SK-N-SH (cell line): ENCODE measurements around the gene CA10. TPM values are rescaled to one million over a fixed set of nuclear protein-coding genes. Genes with fewer than 3 reads are reported as not detected.

Source experiments
- CTCF ChIA-PET: fragments of 300-600, 350-600 bp; formaldehyde crosslinking; extraction: SDS; loops from one replicate; lab custom pipeline; 2021; lab: Yijun Ruan, JAX
- POLR2A ChIA-PET: fragments of 350-600 bp; sonication (Branson Sonifier 250); formaldehyde crosslinking; extraction: SDS; loops from one replicate; lab custom pipeline; 2020; ENCODE audit warnings: antibody characterized with exemption, inconsistent platforms; lab: Yijun Ruan, JAX
- DNase-seq: peaks from one replicate; pipeline ENCODE4 v3.0.0; 2012
- H2AFZ ChIP-seq: fragments of 200-600 bp; sonication (generic); 2 replicates; pipeline ENCODE4 v1.8.1; 2016; ENCODE audit warnings: antibody characterized with exemption, mild to moderate bottlenecking, low read depth
- H3F3A ChIP-seq: fragments of 200-600 bp; sonication (generic); replicated peaks from 2 replicates; pipeline ENCODE3; 2016; ENCODE audit warnings: antibody characterized with exemption, mild to moderate bottlenecking; ENCODE audit not compliant: insufficient read depth
- H3K27ac ChIP-seq, 2 experiments: fragments of 200-500 bp in 1 of 2; fragments of 200-600 bp in 1 of 2; sonication (Bioruptor generic) in 1 of 2; sonication (generic), shearing (Covaris generic) in 1 of 2; 2 replicates each; pipeline versions ENCODE4 v1.5.1 to v1.6.1; 2014 to 2016; ENCODE audit warnings: low read depth in 2 of 2, inconsistent platforms in 1 of 2, low read length in 1 of 2, mild to moderate bottlenecking in 1 of 2, mixed read lengths in 1 of 2
- H3K27me3 ChIP-seq: fragments of 200-600 bp; sonication (generic), shearing (Covaris generic); 2 replicates; pipeline ENCODE4 v1.6.1; 2016; ENCODE audit warnings: mixed run types; ENCODE audit not compliant: insufficient read depth
- H3K36me3 ChIP-seq, 2 experiments: fragments of 200-500 bp in 1 of 2; fragments of 200-600 bp in 1 of 2; sonication (Bioruptor generic) in 1 of 2; sonication (generic) in 1 of 2; replicated peaks in 1 of 2; 2 replicates each; pipeline versions ENCODE3 to v1.5.1; 2014 to 2016; ENCODE audit warnings: low read length in 1 of 2, mild to moderate bottlenecking in 1 of 2; ENCODE audit not compliant: insufficient read depth in 2 of 2, control insufficient read depth in 1 of 2
- H3K4me1 ChIP-seq, 2 experiments: fragments of 200-500 bp in 1 of 2; fragments of 200-600 bp in 1 of 2; sonication (Bioruptor generic) in 1 of 2; sonication (generic), shearing (Covaris generic) in 1 of 2; 2 replicates each; pipeline versions ENCODE4 v1.5.1 to v1.6.1; 2014 to 2016; ENCODE audit warnings: low read depth in 1 of 2, low read length in 1 of 2, mixed run types in 1 of 2; ENCODE audit not compliant: insufficient read depth in 2 of 2, control insufficient read depth in 1 of 2
- H3K4me2 ChIP-seq: fragments of 200-600 bp; sonication (generic), shearing (Covaris generic); 2 replicates; pipeline ENCODE4 v1.6.1; 2017; ENCODE audit warnings: mixed run types
- H3K4me3 ChIP-seq, 2 experiments: fragments of 200-500 bp in 1 of 2; fragments of 200-600 bp in 1 of 2; sonication (Bioruptor generic) in 1 of 2; sonication (generic), shearing (Covaris generic) in 1 of 2; 2 replicates each; pipeline versions ENCODE4 v1.5.1 to v1.8.1; 2014 to 2016; ENCODE audit warnings: low read depth in 2 of 2, inconsistent platforms in 1 of 2, low read length in 1 of 2, mild to moderate bottlenecking in 1 of 2, mixed read lengths in 1 of 2, moderate library complexity in 1 of 2
- H3K79me2 ChIP-seq: fragments of 200-600 bp; sonication (generic); 2 replicates; pipeline ENCODE4 v1.8.1; 2017; ENCODE audit warnings: mild to moderate bottlenecking; ENCODE audit not compliant: insufficient read depth
- H3K9ac ChIP-seq: fragments of 200-600 bp; sonication (generic); 2 replicates; pipeline ENCODE4 v1.6.1; 2017; ENCODE audit warnings: mixed run types
- H3K9me2 ChIP-seq: fragments of 200-600 bp; sonication (generic); 2 replicates; pipeline ENCODE4 v1.6.1; 2017; ENCODE audit warnings: mixed run types
- H3K9me3 ChIP-seq: fragments of 200-600 bp; sonication (generic); 2 replicates; pipeline ENCODE4 v1.6.1; 2017; ENCODE audit warnings: mixed run types, mild to moderate bottlenecking, moderate library complexity
- H4K20me1 ChIP-seq: fragments of 200-600 bp; sonication (generic); 2 replicates; pipeline ENCODE4 v1.6.1; 2017; ENCODE audit warnings: mild to moderate bottlenecking, mixed run types; ENCODE audit not compliant: insufficient read depth
- ELF1 ChIP-seq: IDR thresholded peaks from 2 replicates; pipeline ENCODE4 v1.4.0; 2012
- EP300 ChIP-seq, 2 experiments: IDR thresholded peaks; 2 replicates each; pipeline versions ENCODE4 v1.4.0 to v1.6.1; 2012; ENCODE audit warnings: borderline replicate concordance in 1 of 2, low read depth in 1 of 2, low read length in 1 of 2
- EZH2phosphoT487 ChIP-seq: fragments of 200-600 bp; sonication (generic); IDR thresholded peaks from 2 replicates; pipeline ENCODE4 v1.6.1; 2017; ENCODE audit warnings: low read depth, mixed run types, mild to moderate bottlenecking, antibody characterized with exemption, moderate library complexity, borderline replicate concordance
- FOSL2 ChIP-seq: IDR thresholded peaks from 2 replicates; pipeline ENCODE4 v1.4.0; 2012; ENCODE audit warnings: low read depth, mild to moderate bottlenecking, moderate library complexity, borderline replicate concordance
- FOXJ3 ChIP-seq: sonication (generic); formaldehyde crosslinking; IDR thresholded peaks from 2 replicates; pipeline ENCODE4 v1.5.1; 2020; ENCODE audit warnings: mild to moderate bottlenecking, missing genetic modification reagents
- GATA2 ChIP-seq: sonication (generic); formaldehyde crosslinking; IDR thresholded peaks from 2 replicates; pipeline ENCODE4 v1.5.0; 2020; ENCODE audit warnings: mild to moderate bottlenecking, missing genetic modification reagents
- IRF3 ChIP-seq: fragments of 150-350 bp; IDR thresholded peaks from 2 replicates; pipeline ENCODE4 v1.6.1; 2016; ENCODE audit warnings: mild to moderate bottlenecking, low read depth, low read length
- JUND ChIP-seq: IDR thresholded peaks from 2 replicates; pipeline ENCODE4 v1.4.0; 2012
- MEF2A ChIP-seq: IDR thresholded peaks from 2 replicates; pipeline ENCODE4 v1.4.0; 2012; ENCODE audit warnings: low read depth, borderline replicate concordance
- PBX3 ChIP-seq: IDR thresholded peaks from 2 replicates; pipeline ENCODE4; 2012
- RAD21 ChIP-seq: IDR thresholded peaks from 2 replicates; pipeline ENCODE4 v1.6.1; 2012; ENCODE audit warnings: mild to moderate bottlenecking, low read length
- RCOR1 ChIP-seq: fragments of 150-350 bp; IDR thresholded peaks from 2 replicates; pipeline ENCODE4 v1.6.1; 2017; ENCODE audit warnings: antibody characterized with exemption, low read length
- REST ChIP-seq: IDR thresholded peaks from 2 replicates; pipeline ENCODE4 v1.6.1; 2012; ENCODE audit warnings: mild to moderate bottlenecking, low read depth, low read length, moderate library complexity
- SIN3A ChIP-seq: IDR thresholded peaks from 2 replicates; pipeline ENCODE4 v1.6.1; 2012; ENCODE audit warnings: low read depth, mild to moderate bottlenecking, low read length, moderate library complexity, borderline replicate concordance
- SMC3 ChIP-seq: IDR thresholded peaks from 2 replicates; pipeline ENCODE4 v1.6.1; 2012; ENCODE audit warnings: low read depth, low read length, improper control_type of control experiment
- TCF12 ChIP-seq: IDR thresholded peaks from 2 replicates; pipeline ENCODE4 v1.4.0; 2012
- TEAD4 ChIP-seq: IDR thresholded peaks from 2 replicates; pipeline ENCODE4 v1.4.0; 2012; ENCODE audit warnings: mild to moderate bottlenecking, borderline replicate concordance; ENCODE audit not compliant: insufficient read depth
- WGBS: methylation state at CpG from one replicate; pipeline ENCODE4 v1.1.6; 2017; ENCODE audit warnings: low lambda C conversion rate; 5-methylcytosine and 5-hydroxymethylcytosine counted together
- polyA plus RNA-seq, 3 experiments: library from polyadenylated mRNA; depleted of rRNA; stranded (reverse); fragments of >200 nt; gene quantifications; 2 replicates each; pipeline ENCODE4 v1.2.3, GENCODE V29; 2012

CA10 gene
- polyA plus RNA-seq, 1 of the 3 experiments (the other 2 are of a cell fraction), result not detected

GRCh38 chr17:51908841-51909537, 249.5 kb downstream of the CA10 start:
- no peaks in the 10 kb centered on the region for H3K79me2 ChIP-seq
- no peak overlapping the region for H3K9ac ChIP-seq
- no peak overlapping the region for H3K4me2 ChIP-seq
- H3K9me3 ChIP-seq, result no peaks in the 10 kb centered on the region
- H3F3A ChIP-seq, result no peaks in the 10 kb centered on the region
- no peak overlapping the region for H2AFZ ChIP-seq
- CTCF ChIA-PET, result interaction anchor here (0.7 to 2.7 kb wide), 4 partner anchors 10 to 198 kb away, joined by 3 to 17 read pairs (median 6); no protein-coding TSS in a partner anchor
- peaks cover 0 to 5% of the 10 kb centered on the region in 2 experiments; a peak in 2 of 4 replicates for H3K4me1 ChIP-seq
- H4K20me1 ChIP-seq, result no peaks in the 10 kb centered on the region
- no peak for TF ChIP-seq JUND
- peak; percentile 6; the same call in 1 of the 2 replicates for TF ChIP-seq RAD21
- TF ChIP-seq ELF1, result no peak
- TF ChIP-seq EP300 (IDR thresholded peaks at IDR 0.05; ENCODE audit: borderline replicate concordance in 1 of 2, low read depth in 1 of 2, low read length in 1 of 2), result no peak
- TF ChIP-seq FOXJ3, result no peak
- no peaks in the 10 kb centered on the region for H3K36me3 ChIP-seq
- H3K27me3 ChIP-seq, result no peaks in the 10 kb centered on the region
- 8% methylated on average over 7 of the region's 7 CpGs for WGBS
- DNase-seq, result peak; percentile 12
- H3K4me3 ChIP-seq, result no peak overlapping the region
- no peaks in the 10 kb centered on the region for H3K9me2 ChIP-seq
- POLR2A ChIA-PET, result no interaction called here
- no peak overlapping the region; a peak in 1 of 4 replicates for H3K27ac ChIP-seq

GRCh38 chr17:51907041-51907440, 251.5 kb downstream of the CA10 start:
- Histone ChIP-seq H3K4me2 (no peak overlapping the region), H3K27ac (no peak overlapping the region), H3K9me2 (no peaks in the 10 kb centered on the region), H3K36me3 (no peaks in the 10 kb centered on the region), H3K27me3 (no peaks in the 10 kb centered on the region), H3K79me2 (no peaks in the 10 kb centered on the region), H3K4me1 (peaks cover 0 to 5% of the 10 kb centered on the region in 2 experiments; a peak in 2 of 4 replicates), H3K9ac (no peak overlapping the region), H3K9me3 (no peaks in the 10 kb centered on the region), H2AFZ (no peak overlapping the region), H3K4me3 (no peak overlapping the region), H4K20me1 (no peaks in the 10 kb centered on the region), H3F3A (no peaks in the 10 kb centered on the region)
- ChIA-PET POLR2A (no interaction called here), CTCF (no interaction called here)
- 10% methylated on average over 2 of the region's 2 CpGs for WGBS
- DNase-seq, result no peak
- TF ChIP-seq RCOR1 (no peak), IRF3 (no peak), FOSL2 (no peak)

GRCh38 chr17:51904379-51904778, 254.1 kb downstream of the CA10 start:
- ChIA-PET POLR2A (no interaction called here), CTCF (interaction anchor here (0.7 to 2.6 kb wide), 4 partner anchors 40 to 569 kb away, joined by 3 to 10 read pairs (median 4); no protein-coding TSS in a partner anchor)
- no peak overlapping the region for H3K27ac ChIP-seq
- no peak overlapping the region for H3K9ac ChIP-seq
- no peaks in the 10 kb centered on the region for H3K79me2 ChIP-seq
- no peak overlapping the region for H3K4me2 ChIP-seq
- no peaks in the 10 kb centered on the region for H3K9me2 ChIP-seq
- no peak for DNase-seq
- no peaks in the 10 kb centered on the region for H3K9me3 ChIP-seq
- no peak overlapping the region for H3K4me3 ChIP-seq
- H3F3A ChIP-seq, result no peaks in the 10 kb centered on the region
- 30% methylated on average over 3 of the region's 3 CpGs for WGBS
- H3K36me3 ChIP-seq, result no peaks in the 10 kb centered on the region
- no peaks in the 10 kb centered on the region for H3K27me3 ChIP-seq
- peaks cover 0 to 5% of the 10 kb centered on the region in 2 experiments; a peak in 2 of 4 replicates for H3K4me1 ChIP-seq
- H2AFZ ChIP-seq, result no peak overlapping the region
- no peaks in the 10 kb centered on the region for H4K20me1 ChIP-seq
- TF ChIP-seq FOXJ3, result no peak
- TF ChIP-seq PBX3, result no peak
- TF ChIP-seq EZH2phosphoT487, result no peak
- no peak for TF ChIP-seq REST
- TF ChIP-seq SMC3, result no peak
- no peak for TF ChIP-seq MEF2A
- no peak for TF ChIP-seq SIN3A
- TF ChIP-seq TEAD4, result no peak
- TF ChIP-seq TCF12, result no peak
- TF ChIP-seq JUND, result no peak
- no peak for TF ChIP-seq GATA2 (CRISPR knock-in tag)
